HG03103 (cell line): Measurements from ENCODE around the gene ROBO1.

Experiments
- ATAC-seq: cut with Tn5 transposase; IDR thresholded peaks from one replicate; pipeline ENCODE4 v1.9.1; 2021; ENCODE audit warnings: low read depth; ENCODE audit not compliant: unreplicated experiment

ROBO1 gene

GRCh38 chr3:78999139-78999538 is 768.7 kb downstream of the ROBO1 start:
- no peak for ATAC-seq

GRCh38 chr3:78995087-78995486 is 772.7 kb downstream of the ROBO1 start:
- ATAC-seq, result no peak

DNA sequence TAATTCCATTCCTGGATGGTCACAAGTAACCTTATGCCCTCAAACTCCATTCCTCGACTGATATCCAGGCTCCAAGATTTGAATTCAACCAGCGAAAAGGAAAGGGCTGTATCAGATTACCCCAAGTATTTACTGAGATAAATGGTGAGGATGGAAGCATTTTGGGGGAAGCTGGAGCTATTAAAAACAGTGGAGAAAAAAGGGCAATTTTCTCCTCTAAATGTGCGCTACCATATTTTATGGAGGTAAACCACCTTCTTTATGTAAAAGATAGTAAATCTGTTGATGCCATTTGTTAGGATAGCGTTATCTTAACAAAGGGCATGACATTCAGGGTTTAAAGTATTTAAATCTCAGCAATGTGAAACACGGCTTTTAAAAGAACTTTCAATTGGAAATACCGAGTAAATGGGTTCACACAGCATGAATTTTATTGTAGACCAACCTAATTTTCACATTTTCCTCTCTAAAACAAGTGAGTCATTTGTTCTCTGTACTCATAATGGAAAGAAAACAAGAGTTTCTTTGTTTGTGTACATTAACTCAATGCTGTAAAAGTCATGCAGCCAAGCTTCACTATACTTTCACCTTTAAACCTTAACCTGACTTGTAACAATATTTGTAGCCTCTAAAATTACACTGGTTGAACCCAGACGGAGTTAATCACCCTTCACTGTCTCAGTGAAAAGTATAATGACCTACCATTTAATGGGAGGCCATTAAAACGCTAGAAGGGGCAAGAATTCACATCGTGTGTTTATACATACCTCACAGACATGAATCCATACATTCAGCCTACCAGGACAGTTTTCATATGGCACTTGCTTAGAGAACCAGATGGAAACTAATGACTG is 773.4 kb downstream of the ROBO1 start:
- ATAC-seq, result no peak

DNA sequence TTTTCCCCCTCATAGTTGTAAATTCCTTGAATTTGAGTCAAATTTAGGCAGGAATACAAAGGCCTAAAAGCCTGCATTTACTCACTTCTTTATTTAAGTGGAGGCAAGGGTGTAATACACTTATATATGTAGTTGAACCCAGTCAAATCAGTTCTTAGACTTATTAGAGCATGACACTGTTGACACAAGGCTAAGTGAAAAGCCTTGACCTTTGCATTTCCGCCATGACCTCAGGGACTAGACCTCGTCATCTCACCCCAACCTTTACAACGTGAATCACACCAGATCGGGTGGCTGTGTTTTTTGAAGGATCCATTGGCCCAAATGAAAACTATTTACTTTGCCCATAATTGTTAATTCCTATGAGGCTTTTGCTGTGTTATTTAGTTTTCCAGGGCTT is 774.4 kb downstream of the ROBO1 start:
- ATAC-seq, result no peak

DNA sequence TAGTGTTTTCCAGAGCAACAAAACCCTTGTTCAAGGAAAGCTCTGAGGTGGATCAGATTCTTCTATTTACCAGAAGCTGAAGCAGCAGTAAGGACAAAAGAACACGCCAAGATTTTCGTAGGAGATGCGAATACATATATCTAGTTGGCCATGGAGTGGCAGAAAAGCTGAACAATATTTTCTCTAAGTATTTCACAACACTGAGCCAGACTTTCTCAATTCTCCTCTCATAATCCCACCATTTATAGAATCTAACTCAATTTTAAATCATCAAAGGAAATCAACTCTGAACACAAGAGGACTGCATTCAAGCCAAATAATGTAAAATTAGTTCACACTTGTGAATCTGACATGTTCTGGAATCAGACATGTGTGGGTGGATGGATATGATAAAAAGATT is 775.0 kb downstream of the ROBO1 start:
- no peak for ATAC-seq

- ATAC-seq, result no peak
These were observed 775.4 kb downstream of the ROBO1 start for GRCh38 chr3:78992400-78992799.

DNA sequence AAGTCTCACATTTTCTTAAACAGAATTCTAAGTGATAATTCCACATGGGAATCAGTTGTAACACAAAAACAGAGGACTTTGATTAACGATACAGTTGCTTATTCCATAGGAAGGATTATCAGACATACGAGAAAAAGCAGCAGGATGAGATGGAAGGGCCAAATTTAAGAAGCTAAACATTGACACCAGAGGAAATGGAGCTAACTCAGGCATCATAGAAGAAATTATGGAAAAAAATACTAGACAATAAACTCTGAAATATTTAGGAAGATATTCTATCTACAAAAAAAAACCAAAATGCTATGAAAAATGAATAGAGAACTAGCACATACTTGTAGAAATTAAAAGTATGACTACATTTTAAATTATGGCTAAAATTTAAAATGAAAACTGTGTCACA is 776.1 kb downstream of the ROBO1 start:
- ATAC-seq, result no peak

DNA sequence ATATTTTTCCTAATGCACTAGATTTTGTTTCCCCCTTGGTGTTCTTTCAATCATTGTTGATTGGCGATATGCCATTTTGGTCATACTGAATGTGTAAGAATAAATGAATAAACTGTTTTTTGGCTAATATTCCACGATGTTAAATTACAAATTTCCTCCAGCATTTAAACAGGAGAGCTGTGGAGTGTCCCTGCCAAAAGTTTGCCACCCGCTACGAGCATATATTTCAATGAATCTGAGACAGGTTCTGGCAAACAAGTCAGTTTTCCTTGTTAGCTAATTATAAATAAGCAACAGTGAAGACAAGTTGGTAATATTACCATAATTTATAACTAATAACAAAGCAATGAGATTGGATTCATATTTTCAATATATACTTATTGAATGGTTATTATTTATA is 777.6 kb downstream of the ROBO1 start:
- ATAC-seq, result no peak

- ATAC-seq, result no peak
These were observed 779.5 kb downstream of the ROBO1 start for GRCh38 chr3:78988324-78988723.

- ATAC-seq, result no peak
These were observed 781.2 kb downstream of the ROBO1 start for GRCh38 chr3:78986416-78987101.

DNA sequence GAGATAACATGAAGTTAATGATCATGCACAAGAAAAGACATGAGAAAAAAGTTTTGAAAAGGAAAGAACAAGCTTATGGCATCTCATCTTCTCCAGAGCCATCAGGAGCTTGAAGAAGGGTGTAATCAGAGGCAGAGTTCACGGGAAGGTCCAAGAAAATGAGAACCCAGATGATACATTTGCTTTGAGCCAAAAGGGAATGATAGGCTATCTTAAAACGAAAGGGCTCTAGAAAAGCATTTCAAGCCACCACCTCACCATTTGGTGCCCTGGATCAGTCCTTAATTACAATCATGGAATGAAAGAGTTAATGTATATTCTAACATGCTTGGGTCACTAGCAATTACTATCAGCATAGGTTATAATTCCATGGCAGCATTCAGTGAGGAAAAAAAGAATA is 781.8 kb downstream of the ROBO1 start:
- no peak for ATAC-seq

- no peak for ATAC-seq
These were observed 788.8 kb downstream of the ROBO1 start for GRCh38 chr3:78979028-78979427.

DNA sequence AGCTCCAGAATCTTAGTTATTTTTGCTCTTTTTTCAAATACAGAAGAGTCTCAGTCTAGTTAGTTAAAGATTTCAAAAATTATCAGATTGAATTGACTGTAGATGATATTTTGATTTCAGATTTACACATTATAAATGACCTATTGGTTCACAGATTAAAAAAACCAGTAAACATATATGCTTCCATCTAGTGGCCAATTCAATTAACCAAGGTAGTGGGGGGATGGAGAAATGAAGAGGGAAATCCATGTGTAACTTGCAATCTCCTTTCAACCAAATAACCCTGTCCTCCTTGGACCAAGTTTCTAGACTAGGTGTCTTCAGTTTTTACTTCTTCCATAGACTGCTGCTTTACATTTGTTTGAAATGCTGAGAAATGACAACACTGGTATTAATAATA is 789.8 kb downstream of the ROBO1 start:
- no peak for ATAC-seq

DNA sequence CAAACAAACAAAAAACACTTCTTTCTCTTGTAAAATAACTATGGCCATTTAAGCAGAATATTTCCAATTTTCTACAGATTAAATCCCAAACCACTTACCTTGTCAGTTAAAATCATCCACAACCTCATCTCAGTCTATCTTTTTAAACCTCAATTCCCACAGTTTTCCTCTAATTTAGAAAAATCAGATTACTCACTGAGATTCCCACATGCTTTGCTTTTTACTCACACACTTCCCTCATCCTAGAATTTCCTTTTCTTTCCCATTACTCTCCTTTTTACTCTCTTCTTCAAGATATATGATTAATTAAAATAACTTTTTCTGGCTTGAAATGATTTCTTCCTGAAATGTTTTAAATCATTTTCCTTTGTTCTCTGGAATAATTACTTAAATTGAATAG is 790.7 kb downstream of the ROBO1 start:
- no peak for ATAC-seq

GRCh38 chr3:78976200-78976599 is 791.6 kb downstream of the ROBO1 start:
- no peak for ATAC-seq

GRCh38 chr3:78974181-78974790 is 793.5 kb downstream of the ROBO1 start:
- ATAC-seq, result no peak

- ATAC-seq, result no peak
These were observed 795.0 kb downstream of the ROBO1 start for GRCh38 chr3:78972617-78973301.

- ATAC-seq, result no peak
These were observed 797.1 kb downstream of the ROBO1 start for GRCh38 chr3:78970656-78971055.

- no peak for ATAC-seq
These were observed 798.3 kb downstream of the ROBO1 start for GRCh38 chr3:78969483-78969882.

DNA sequence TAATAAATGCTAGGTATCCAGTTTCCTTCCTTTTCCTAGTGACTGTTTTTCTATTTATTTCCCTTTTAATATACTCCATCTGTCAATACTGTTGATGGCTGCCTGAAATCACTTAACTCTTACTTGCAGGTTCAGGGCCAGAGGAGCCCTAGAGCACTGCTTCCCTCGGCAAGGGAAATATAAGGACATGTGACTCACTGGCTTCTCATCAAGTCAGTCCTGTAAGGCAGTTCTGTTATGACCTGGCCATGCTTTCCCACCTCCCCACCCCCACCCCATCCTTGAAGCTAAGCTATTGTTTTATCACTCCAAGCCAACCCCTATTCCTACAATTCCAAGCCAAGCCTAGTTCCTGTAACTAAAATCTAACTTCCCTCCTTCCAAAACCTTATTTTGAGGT is 800.7 kb downstream of the ROBO1 start:
- ATAC-seq, result no peak

- ATAC-seq, result no peak
These were observed 804.0 kb downstream of the ROBO1 start for GRCh38 chr3:78963771-78964170.
